GM08714 (cell line): ENCODE data around the gene CHPF.

Experiments used
- H3K4me3 ChIP-seq: fragments of 200-500 bp; sonication (Bioruptor generic); 2 replicates; pipeline ENCODE4 v1.5.1; 2014; ENCODE audit warnings: mild to moderate bottlenecking, low read length, inconsistent platforms
- ZNF274 ChIP-seq: IDR thresholded peaks from 2 replicates; pipeline ENCODE4 v1.6.1; 2012; ENCODE audit warnings: mild to moderate bottlenecking, low read depth, low read length

Gene CHPF, protein sequence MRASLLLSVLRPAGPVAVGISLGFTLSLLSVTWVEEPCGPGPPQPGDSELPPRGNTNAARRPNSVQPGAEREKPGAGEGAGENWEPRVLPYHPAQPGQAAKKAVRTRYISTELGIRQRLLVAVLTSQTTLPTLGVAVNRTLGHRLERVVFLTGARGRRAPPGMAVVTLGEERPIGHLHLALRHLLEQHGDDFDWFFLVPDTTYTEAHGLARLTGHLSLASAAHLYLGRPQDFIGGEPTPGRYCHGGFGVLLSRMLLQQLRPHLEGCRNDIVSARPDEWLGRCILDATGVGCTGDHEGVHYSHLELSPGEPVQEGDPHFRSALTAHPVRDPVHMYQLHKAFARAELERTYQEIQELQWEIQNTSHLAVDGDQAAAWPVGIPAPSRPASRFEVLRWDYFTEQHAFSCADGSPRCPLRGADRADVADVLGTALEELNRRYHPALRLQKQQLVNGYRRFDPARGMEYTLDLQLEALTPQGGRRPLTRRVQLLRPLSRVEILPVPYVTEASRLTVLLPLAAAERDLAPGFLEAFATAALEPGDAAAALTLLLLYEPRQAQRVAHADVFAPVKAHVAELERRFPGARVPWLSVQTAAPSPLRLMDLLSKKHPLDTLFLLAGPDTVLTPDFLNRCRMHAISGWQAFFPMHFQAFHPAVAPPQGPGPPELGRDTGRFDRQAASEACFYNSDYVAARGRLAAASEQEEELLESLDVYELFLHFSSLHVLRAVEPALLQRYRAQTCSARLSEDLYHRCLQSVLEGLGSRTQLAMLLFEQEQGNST

DNA sequence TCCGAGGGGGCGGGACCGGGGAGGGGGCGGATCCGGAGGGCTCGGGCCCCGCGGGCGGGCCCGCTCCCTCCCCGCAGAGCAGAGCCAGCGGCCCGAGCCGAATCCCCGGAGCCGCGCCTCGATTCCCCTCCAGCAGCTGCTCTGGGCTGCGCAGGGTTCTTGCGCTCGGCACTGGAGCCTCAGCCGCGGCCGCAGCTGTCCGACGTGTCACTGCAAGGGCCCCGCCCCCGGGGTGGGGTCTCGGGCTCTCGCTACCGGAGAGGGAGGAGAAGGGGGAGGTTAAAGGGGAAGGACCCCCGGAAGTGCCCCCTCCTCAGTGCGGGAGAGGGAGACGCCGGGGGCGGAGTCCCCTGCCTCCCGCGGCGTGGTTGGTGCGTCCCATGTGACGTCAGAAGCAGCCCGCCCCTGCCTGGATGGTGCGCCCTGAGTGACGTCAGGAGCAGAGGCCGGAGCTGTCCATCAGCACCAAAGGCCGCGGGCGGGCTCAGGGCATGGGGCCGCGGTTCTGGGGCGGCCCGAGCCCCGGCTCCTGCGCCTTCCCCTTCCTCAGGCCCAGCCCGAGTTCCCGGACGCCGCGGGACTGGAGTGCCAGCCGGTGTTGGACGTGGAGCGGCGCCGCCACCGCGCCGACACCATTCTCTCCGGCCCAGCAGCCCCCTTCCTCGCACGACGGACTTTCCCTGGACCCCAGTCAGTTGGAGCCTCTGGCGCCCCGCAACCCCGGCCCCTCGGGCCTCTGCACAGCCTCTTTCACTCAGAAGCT lies at the start of gene CHPF, which contains the start of gene TMEM198:
TSS of gene CHPF (minus strand) at position 214 of the 763 bp plus-strand sequence. CDS start 271 bp downstream, outside the sequence.
TSS of gene TMEM198 (plus strand) at position 433 of the 763 bp plus-strand sequence. CDS start 700 bp downstream, outside the sequence.
- H3K4me3 ChIP-seq: peak within 1 kb of the TSS; percentile 67
- TF ChIP-seq ZNF274: no peak

DNA sequence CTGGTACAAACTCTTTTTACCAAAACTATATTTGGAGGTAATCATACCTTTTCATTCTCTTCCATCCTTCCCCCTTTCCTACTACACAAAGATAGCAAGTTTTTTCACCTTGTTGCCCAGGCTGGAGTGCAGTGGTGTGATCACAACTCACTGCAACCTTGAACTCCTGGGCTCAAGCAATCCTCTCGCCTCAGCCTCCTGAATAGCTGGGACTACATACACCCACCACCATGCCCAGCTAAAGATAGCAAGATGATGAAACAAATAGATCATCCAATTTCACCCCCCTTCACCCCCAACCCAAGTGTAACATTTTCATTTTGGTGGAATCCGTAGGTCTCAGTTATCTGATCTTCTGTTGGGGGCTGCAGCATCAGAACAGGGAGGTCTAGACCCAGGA lies 49.5 kb upstream of the CHPF start:
- H3K4me3 ChIP-seq: no peak overlapping the region
- no peak for TF ChIP-seq ZNF274

DNA sequence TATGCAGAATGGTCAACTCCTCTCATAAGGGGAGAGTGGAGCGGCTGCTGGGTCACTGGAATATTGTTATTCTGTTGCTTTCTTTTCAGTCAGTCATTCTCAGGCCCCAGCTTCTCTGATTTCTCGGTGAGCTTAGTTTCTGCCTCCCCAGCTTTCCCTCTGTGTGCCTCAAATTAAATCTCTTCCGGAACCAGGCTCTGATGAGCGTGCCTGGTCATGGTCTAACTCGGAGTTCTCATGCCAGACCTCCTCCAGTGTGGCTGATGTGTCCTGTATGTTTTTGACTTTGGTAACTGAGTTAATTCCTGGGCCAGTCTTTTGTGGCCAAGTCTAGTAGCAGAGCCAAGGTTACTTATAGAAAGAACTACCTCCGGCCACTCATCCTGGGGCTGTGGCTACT lies 49.1 kb upstream of the CHPF start:
- TF ChIP-seq ZNF274: no peak
- H3K4me3 ChIP-seq: no peak overlapping the region

- no peak overlapping the region for H3K4me3 ChIP-seq
- no peak for TF ChIP-seq ZNF274
Measured at GRCh38 chr2:219591091-219591490, 47.5 kb upstream of the CHPF start.

- no peak overlapping the region for H3K4me3 ChIP-seq
- no peak for TF ChIP-seq ZNF274
Measured at GRCh38 chr2:219581346-219581745, 37.7 kb upstream of the CHPF start.

DNA sequence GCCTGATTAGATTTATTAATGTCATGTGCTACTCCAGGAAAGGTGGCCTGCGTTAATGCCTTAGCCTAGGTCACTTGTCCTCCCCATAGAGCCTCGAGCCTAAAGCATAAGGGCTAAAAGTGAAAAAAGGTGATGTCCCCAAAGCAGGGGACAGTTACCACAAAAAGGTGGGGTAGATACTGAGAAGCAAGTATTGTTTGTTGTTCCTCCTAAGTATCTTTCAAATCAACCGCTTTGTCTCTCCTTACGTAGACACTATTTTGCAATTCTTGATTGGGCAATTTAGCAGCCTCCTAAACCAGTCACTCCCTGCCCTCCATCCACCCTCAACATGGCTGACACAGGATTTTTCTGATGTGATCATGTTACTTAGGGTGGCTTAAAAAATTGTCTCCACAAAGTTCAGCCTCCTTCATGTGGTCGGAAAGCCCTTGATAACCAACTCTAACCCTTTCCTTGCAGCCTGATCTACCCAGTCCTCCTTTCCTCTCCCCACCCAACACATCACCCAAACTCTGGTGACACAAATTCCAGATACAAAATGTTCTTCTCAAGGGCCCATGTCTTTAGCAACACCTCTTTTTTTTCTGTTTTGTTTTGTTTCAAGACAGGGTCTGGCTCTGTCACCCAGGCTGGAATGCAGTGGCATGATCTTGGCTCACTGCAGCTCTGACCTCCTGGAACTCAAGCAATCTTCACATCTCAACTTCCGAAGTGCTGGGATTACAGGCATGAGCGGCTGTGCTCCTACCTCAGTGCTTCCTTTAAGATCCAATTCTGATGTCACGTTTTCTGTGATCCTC lies 35.4 kb upstream of the CHPF start:
- TF ChIP-seq ZNF274: no peak
- H3K4me3 ChIP-seq: no peak overlapping the region

DNA sequence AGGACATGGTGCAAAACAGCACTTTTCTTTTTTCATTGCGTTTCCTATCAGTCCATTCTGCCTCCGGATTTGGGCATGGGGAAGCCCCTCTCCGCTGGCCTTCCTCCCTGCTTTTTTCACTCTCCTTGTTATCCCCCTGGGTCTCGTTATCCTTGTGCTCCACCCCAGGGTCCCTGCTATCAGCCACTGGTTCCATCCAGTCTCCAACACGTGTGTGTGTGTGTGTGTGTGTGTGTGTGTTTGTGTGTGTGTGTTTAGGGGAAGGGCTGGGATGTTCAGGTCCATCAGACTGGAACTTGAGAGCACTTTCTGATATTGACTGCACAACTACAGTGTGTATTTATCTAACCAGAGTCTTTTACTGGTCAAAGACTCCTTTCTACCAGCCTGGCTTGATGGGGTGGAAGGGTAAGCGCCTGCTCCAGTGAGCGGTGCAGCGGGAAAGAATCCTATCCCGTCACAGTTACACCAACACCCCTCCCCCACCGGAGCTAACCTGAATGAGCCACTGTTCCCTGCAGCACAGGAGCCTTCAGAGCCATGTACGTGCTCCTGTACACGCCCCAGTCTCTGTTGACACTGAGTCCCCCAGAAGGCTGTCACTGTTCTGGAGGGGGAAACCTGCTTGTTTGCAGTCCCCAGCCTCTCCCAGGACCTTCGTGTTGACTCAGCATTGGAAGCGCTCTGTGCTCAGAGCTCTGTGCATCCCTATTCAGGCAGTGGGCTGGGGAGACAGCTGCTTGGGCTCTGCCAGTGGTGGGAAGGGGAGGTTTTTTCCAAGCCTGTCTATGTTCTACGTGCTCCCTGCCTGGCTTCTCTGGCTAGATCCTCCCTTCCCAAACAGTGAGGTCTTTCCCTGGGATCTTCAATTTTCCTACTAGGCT lies 33.1 kb upstream of the CHPF start:
- TF ChIP-seq ZNF274: no peak
- H3K4me3 ChIP-seq: no peak overlapping the region

DNA sequence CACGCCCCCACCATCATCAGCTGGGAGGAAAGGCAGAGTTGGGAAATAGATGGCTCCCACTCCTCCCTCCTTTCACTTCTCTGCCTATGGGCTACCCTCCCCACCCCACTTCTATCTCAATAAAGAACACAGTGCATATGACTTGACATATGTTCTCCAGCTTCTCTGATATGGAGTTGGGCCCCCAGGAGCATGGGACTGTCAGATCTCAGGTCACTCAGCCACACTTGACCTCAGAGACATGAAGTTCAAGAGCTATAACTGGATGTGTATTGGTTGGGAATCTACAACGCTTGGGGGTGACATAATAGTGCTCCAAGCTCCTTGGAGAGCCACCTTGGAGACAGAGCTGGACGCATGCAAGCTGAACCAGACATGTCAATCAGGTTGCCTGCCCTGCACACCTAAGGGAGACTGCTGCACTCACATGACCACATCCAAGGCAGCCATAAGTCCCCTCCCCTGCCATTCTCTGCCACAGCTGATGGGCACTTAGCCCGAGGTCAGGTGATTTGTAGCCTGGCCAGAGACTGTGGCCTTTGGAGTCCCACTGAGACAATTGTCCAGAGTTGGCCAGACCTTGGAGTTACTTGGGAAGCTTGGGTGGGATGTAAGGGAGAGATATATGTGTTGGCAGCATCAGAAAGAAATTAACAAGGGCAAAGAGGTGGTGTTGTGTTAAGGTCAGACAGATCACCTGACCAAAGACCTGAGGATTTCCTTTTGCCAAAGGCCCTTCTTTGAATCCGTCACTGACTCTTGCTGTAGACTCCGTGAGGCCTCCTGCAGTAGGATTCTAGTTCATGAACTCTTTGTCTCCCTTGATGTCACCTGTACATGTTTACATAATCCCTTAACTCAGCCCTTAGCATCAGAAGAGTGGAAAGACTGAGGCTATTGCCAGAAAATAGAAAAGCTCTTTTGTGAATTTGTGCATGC lies 32.2 kb upstream of the CHPF start:
- no peak overlapping the region for H3K4me3 ChIP-seq
- TF ChIP-seq ZNF274: no peak

DNA sequence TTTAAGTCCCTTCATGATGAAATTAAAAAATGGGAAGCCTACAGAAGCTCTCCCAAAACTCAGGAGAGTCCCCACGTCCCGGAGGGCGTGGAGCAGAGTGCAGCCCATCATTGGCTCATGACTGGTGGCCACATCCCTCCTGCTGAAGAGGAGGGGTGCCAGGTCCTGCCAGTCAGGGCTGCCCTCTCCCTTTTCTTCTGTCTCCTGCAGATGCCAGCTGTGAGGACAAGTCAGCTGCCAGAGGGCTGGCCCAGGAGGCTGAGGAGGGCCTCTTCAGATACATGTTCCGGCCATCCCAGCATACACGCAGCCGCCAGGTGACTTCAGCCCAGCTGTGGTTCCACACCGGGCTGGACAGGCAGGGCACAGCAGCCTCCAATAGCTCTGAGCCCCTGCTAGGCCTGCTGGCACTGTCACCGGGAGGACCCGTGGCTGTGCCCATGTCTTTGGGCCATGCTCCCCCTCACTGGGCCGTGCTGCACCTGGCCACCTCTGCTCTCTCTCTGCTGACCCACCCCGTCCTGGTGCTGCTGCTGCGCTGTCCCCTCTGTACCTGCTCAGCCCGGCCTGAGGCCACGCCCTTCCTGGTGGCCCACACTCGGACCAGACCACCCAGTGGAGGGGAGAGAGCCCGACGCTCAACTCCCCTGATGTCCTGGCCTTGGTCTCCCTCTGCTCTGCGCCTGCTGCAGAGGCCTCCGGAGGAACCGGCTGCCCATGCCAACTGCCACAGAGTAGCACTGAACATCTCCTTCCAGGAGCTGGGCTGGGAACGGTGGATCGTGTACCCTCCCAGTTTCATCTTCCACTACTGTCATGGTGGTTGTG lies 31.1 kb upstream of the CHPF start:
- H3K4me3 ChIP-seq: no peak overlapping the region
- TF ChIP-seq ZNF274: no peak

DNA sequence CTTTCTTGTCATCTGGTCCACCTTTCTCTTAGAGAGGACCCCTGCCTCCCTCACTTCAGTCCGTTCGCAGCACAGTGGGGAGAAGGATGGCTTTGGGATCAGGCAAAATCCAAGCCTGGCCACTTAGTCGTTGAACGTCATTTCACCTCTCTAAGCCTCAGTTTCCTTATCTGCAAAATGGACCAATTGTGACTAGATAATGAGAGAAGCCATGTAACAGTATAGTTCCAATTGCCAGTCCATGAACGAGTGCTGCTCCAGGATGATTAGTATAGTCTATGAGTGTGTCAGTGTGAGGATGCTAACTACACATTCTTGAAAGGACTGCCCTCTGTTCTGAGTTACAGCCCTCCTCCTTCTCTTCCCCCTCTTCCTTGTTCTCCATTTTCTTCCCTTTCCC lies 29.6 kb upstream of the CHPF start:
- TF ChIP-seq ZNF274: no peak
- no peak overlapping the region for H3K4me3 ChIP-seq

DNA sequence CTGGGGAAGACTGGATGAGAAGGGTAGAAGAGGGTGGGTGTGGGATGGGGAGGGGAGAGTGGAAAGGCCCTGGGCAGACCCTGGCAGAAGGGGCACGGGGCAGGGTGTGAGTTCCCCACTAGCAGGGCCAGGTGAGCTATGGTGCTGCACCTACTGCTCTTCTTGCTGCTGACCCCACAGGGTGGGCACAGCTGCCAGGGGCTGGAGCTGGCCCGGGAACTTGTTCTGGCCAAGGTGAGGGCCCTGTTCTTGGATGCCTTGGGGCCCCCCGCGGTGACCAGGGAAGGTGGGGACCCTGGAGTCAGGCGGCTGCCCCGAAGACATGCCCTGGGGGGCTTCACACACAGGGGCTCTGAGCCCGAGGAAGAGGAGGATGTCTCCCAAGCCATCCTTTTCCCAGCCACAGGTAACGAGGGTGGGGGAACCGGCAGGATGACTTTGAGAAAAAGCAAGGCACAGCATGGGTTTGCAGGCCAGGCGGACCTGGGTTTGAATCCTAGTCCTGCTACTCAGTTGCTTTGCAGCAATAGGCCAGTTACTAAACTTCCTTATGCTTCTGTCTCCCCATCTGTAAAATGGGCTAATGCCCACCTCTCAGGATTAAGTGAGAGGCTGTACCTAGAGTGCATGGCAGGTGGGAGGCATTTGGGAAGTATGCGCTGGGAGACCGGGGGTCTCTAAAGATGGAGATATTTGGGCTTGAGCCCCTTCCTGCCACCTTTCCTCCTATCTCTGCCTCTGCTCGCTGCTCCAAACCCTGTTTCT lies 28.8 kb upstream of the CHPF start, which contains the start of gene INHA:
TSS of gene INHA (plus strand) at position 74 of the 765 bp plus-strand sequence. CDS start at position 139, 65 bp downstream.
- no peak for TF ChIP-seq ZNF274
- H3K4me3 ChIP-seq: no peak within 1 kb of the TSS
